Transverse colon (tissue), 4 donors: ENCODE results near the gene DPF3.

Experiments used
- POLR2A ChIP-seq: fragments of 450-650 bp; IDR thresholded peaks from one replicate; pipeline ENCODE4 v1.6.1; 2016; ENCODE audit warnings: antibody characterized with exemption, mild to moderate bottlenecking, moderate library complexity
- POLR2AphosphoS5 ChIP-seq, 3 donors: sonication (generic); formaldehyde crosslinking; IDR thresholded peaks; one replicate each; pipeline ENCODE4 v1.6.1; 2016; ENCODE audit warnings: antibody characterized with exemption in 3 of 3
- TF ChIP-seq, protein P1 (sequence below), 5 experiments: fragments of 200-600 bp in 3 of 5; fragments of 450-650 bp in 2 of 5; sonication (generic) in 3 of 5; IDR thresholded peaks; 1 replicate in 2 of 5; 2 replicates in 3 of 5; pipeline ENCODE4 v1.5.1; 2016 to 2017; ENCODE audit warnings: antibody characterized with exemption in 5 of 5, inconsistent platforms in 3 of 5, mild to moderate bottlenecking in 2 of 5, moderate library complexity in 1 of 5

DNA sequence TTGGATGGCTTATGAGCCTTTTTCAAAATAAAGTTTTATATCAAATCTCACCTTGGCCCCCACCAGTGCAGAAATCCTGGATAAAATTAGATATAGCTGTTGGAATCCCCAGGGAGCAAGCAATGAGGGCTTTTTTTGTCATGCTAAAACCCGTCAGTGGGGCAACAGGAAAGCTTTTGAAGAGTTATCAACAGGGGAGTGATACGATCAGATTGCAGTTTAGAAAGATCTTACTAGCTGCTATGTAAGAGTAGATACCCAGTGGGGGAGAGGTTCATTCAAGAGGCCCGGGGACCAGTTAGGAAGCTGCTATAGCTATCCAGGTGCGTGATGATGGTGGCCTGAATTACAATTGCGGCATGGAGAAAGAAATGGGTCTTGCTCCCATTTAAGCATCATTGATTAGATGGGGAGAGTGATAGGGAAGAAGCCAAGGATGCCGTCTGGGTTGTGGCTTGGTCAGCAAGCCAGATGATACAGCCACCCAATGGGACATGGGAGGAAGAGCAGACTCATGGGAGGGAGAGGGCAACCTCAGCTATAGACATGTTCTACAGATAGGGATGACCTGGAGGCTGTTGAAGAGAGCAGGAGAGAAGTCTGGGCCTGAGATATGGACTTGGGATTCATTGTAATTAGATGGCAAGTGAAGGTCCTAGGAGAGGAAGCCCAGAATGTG lies 272.4 kb downstream of the DPF3 start:
- no peak for TF ChIP-seq POLR2A
- TF ChIP-seq, protein P1, sequence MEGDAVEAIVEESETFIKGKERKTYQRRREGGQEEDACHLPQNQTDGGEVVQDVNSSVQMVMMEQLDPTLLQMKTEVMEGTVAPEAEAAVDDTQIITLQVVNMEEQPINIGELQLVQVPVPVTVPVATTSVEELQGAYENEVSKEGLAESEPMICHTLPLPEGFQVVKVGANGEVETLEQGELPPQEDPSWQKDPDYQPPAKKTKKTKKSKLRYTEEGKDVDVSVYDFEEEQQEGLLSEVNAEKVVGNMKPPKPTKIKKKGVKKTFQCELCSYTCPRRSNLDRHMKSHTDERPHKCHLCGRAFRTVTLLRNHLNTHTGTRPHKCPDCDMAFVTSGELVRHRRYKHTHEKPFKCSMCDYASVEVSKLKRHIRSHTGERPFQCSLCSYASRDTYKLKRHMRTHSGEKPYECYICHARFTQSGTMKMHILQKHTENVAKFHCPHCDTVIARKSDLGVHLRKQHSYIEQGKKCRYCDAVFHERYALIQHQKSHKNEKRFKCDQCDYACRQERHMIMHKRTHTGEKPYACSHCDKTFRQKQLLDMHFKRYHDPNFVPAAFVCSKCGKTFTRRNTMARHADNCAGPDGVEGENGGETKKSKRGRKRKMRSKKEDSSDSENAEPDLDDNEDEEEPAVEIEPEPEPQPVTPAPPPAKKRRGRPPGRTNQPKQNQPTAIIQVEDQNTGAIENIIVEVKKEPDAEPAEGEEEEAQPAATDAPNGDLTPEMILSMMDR (IDR thresholded peaks at IDR 0.05): no peak
- TF ChIP-seq POLR2AphosphoS5 (IDR thresholded peaks at IDR 0.05): no peak
